OCI-LY3 (cell line): ENCODE measurements around the gene MAPKBP1.

Source experiments
- H2AFZ ChIP-seq: fragments of 200-600, 300-600 bp; shearing (Covaris generic); 2 replicates; pipeline ENCODE4 v1.6.0; 2014; ENCODE audit warnings: antibody characterized with exemption, low read depth, low read length
- H3K27ac ChIP-seq: fragments of 200-600, 300-600 bp; sonication (generic); 2 replicates; pipeline ENCODE4 v1.5.1; 2014; ENCODE audit warnings: mild to moderate bottlenecking, low read length, moderate library complexity, mixed read lengths
- H3K27me3 ChIP-seq: fragments of 200-600, 300-600 bp; sonication (generic); 2 replicates; pipeline ENCODE4 v1.6.1; 2014; ENCODE audit warnings: low read depth, low read length, mixed read lengths
- H3K36me3 ChIP-seq: fragments of 200-600, 300-600 bp; sonication (generic); replicated peaks from 2 replicates; pipeline ENCODE3; 2014; ENCODE audit warnings: low read depth, low read length, mixed read lengths
- H3K4me1 ChIP-seq: fragments of 300-600, 200-600 bp; sonication (generic); 2 replicates; pipeline ENCODE4 v1.6.1; 2014; ENCODE audit warnings: low read length, mixed read lengths
- H3K4me2 ChIP-seq: fragments of 200-600, 300-600 bp; sonication (generic); 2 replicates; pipeline ENCODE4 v1.6.1; 2014; ENCODE audit warnings: low read length, mixed read lengths
- H3K4me3 ChIP-seq: fragments of 300-600, 200-600 bp; sonication (generic); 2 replicates; pipeline ENCODE4 v1.5.1; 2014; ENCODE audit warnings: antibody characterized with exemption, mild to moderate bottlenecking, low read length, moderate library complexity
- H3K79me2 ChIP-seq: fragments of 300-600, 200-600 bp; shearing (Covaris generic); 2 replicates; pipeline ENCODE4 v1.6.1; 2014; ENCODE audit warnings: mild to moderate bottlenecking, low read length, mixed read lengths
- H3K9ac ChIP-seq: fragments of 300-600, 200-600 bp; shearing (Covaris generic); 2 replicates; pipeline ENCODE4 v1.6.0; 2014; ENCODE audit warnings: mild to moderate bottlenecking, low read length, moderate library complexity
- H3K9me3 ChIP-seq: fragments of 200-600, 300-600 bp; shearing (Covaris generic); 2 replicates; pipeline ENCODE4 v1.6.1; 2014; ENCODE audit warnings: low read length, mixed read lengths; ENCODE audit not compliant: insufficient read depth
- H4K20me1 ChIP-seq: fragments of 200-600, 300-600 bp; sonication (generic); 2 replicates; pipeline ENCODE4 v1.6.1; 2016; ENCODE audit warnings: low read length, mixed read lengths; ENCODE audit not compliant: insufficient read depth
- EZH2phosphoT487 ChIP-seq: fragments of 200-600 bp; shearing (Covaris generic); IDR thresholded peaks from 2 replicates; pipeline ENCODE4 v1.6.1; 2018; ENCODE audit warnings: antibody characterized with exemption, mixed run types, low read depth
- TF ChIP-seq, protein P1 (sequence below): fragments of 200-600, 300-600 bp; sonication (generic); IDR thresholded peaks from 2 replicates; pipeline ENCODE4 v1.5.1; 2014; ENCODE audit warnings: antibody characterized with exemption, low read length, low read depth

Gene MAPKBP1

DNA sequence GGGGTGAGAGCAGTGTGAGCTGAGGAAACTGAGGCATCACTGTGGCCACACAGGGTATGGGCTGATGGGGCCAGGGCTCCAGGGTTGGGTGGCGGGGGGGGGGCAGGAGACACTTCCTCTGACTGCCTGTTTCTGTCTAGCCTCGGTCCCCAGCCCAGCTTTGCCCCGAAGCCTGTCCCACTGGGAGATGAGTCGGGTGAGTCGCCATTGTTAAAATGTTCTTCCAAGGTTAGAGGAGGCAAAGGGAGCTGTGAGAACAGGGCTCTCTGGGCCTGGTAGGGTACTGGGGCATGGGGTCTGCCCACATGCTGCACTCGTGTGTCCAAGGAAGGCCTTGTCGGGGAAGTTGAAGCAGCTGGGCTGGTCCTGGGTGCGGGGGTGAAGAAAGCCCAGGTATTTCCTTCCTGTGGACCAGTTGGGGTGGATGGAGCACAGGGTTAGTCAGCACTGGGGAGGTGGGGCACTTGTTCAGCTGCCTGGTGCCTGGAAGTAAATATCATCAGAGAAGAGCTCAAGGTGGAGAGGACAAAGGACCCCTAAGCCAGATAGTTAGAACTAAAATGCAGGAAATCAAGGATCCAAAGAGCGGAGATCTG is 45.3 kb downstream of the MAPKBP1 start:
- Histone ChIP-seq H3K9ac (no peak overlapping the region), H3K79me2 (no peaks in the 10 kb centered on the region), H4K20me1 (no peaks in the 10 kb centered on the region), H3K27ac (no peak overlapping the region), H3K36me3 (peaks cover 6% of the 10 kb centered on the region), H3K4me3 (no peak overlapping the region), H3K4me1 (no peaks in the 10 kb centered on the region), H3K9me3 (no peaks in the 10 kb centered on the region), H3K4me2 (no peak overlapping the region), H3K27me3 (no peaks in the 10 kb centered on the region), H2AFZ (no peak overlapping the region)
- TF ChIP-seq, protein P1, sequence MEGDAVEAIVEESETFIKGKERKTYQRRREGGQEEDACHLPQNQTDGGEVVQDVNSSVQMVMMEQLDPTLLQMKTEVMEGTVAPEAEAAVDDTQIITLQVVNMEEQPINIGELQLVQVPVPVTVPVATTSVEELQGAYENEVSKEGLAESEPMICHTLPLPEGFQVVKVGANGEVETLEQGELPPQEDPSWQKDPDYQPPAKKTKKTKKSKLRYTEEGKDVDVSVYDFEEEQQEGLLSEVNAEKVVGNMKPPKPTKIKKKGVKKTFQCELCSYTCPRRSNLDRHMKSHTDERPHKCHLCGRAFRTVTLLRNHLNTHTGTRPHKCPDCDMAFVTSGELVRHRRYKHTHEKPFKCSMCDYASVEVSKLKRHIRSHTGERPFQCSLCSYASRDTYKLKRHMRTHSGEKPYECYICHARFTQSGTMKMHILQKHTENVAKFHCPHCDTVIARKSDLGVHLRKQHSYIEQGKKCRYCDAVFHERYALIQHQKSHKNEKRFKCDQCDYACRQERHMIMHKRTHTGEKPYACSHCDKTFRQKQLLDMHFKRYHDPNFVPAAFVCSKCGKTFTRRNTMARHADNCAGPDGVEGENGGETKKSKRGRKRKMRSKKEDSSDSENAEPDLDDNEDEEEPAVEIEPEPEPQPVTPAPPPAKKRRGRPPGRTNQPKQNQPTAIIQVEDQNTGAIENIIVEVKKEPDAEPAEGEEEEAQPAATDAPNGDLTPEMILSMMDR: no peak
- TF ChIP-seq EZH2phosphoT487: no peak

DNA sequence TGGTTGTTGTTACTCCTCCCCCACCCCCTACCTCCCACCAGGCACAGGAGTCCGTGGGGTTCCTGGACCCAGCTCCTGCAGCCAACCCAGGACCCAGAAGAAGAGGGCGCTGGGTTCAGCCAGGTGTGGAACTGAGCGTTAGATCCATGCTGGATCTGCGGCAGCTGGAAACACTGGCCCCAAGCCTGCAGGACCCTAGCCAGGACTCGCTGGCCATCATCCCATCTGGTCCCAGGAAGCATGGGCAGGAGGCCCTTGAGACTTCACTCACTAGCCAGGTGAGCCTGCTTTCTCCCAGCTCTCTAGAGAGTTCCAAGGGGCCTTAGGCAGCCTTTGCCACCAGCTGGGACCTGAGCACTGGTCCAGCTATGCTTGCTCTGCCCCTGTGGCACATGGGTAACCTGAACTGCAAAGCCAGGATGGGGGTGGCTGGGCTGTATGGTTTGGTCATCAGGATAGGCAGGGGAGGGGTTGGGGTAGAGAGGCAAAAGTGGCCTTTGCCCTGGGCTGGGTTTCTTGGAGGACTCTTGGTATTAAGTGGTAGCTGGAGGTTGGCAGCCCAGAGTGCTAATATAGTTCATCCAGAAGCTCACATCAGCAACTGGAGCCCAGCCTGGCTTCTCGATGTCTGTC is 46.6 kb downstream of the MAPKBP1 start:
- Histone ChIP-seq H3K9me3 (no peaks in the 10 kb centered on the region), H3K4me2 (no peak overlapping the region), H3K27me3 (no peaks in the 10 kb centered on the region), H3K36me3 (peaks cover 1% of the 10 kb centered on the region), H3K27ac (no peak overlapping the region), H2AFZ (no peak overlapping the region), H3K4me3 (no peak overlapping the region), H3K79me2 (no peaks in the 10 kb centered on the region), H3K9ac (no peak overlapping the region), H4K20me1 (no peaks in the 10 kb centered on the region), H3K4me1 (no peaks in the 10 kb centered on the region)
- TF ChIP-seq EZH2phosphoT487: no peak
- TF ChIP-seq, protein P1: no peak

DNA sequence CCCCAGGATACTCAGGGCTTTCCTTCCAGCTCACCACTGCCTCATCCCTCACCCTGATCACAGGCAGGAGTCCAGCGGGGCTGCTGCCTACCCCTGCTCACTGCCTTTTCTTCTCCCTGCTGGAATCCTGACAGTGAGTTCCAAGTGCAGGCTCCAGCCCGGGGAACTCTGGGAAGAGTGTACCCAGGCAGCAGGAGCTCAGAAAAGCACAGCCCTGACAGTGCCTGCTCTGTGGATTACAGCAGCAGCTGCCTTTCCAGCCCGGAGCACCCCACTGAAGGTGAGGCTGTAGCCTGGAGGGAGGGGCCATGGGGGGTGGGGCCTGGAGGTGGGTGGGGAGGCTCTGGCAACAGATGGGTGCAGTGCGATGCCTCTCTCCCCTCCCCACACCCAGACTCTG is 47.5 kb downstream of the MAPKBP1 start:
- Histone ChIP-seq H3K36me3 (no peaks in the 10 kb centered on the region), H3K27me3 (no peaks in the 10 kb centered on the region), H3K27ac (no peak overlapping the region)

DNA sequence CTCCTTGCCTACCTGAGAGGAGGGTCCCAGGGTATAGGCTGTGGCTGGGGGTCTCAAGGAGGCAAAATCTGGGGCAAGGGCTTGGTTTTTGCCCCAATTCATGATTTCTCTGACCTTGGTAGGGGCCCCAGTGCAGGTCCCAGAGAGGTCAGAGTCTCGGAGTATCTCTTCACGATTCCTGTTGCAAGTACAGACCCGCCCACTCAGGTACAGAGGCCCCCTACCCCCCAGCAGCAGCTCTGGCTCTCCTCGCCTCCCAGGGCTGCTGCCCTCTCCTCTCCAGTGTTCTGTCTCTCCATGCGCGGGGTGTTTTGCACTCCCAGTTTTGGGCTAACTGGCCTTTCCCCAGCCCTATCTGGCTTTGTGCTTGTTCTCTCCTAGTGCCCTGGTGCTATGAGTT is 48.2 kb downstream of the MAPKBP1 start:
- no peaks in the 10 kb centered on the region for H4K20me1 ChIP-seq
- H3K9ac ChIP-seq: no peak overlapping the region
- H3K4me3 ChIP-seq: no peak overlapping the region
- H3K4me1 ChIP-seq: no peaks in the 10 kb centered on the region
- H3K27ac ChIP-seq: no peak overlapping the region
- no peak overlapping the region for H2AFZ ChIP-seq
- TF ChIP-seq, protein P1: no peak
- TF ChIP-seq EZH2phosphoT487: no peak
- H3K79me2 ChIP-seq: no peaks in the 10 kb centered on the region
- H3K4me2 ChIP-seq: no peak overlapping the region
- no peaks in the 10 kb centered on the region for H3K27me3 ChIP-seq
- H3K9me3 ChIP-seq: no peaks in the 10 kb centered on the region
- H3K36me3 ChIP-seq: no peaks in the 10 kb centered on the region

More for the DNA sequence above, 47.5 kb downstream of the MAPKBP1 start:
- no peak overlapping the region for H3K4me2 ChIP-seq
- H4K20me1 ChIP-seq: no peaks in the 10 kb centered on the region
- H3K9ac ChIP-seq: no peak overlapping the region
- no peaks in the 10 kb centered on the region for H3K4me1 ChIP-seq
- TF ChIP-seq EZH2phosphoT487: no peak
- no peak overlapping the region for H3K4me3 ChIP-seq
- H2AFZ ChIP-seq: no peak overlapping the region
- no peaks in the 10 kb centered on the region for H3K79me2 ChIP-seq
- no peaks in the 10 kb centered on the region for H3K9me3 ChIP-seq
